Activated naive CD8-positive, alpha-beta T cell treated with anti-CD3 and anti-CD28 coated beads, Interleukin-2, amount 10 ng/mL, durations not matched to agents 7 days and 5 days (primary cell): ENCODE measurements around the gene MIB2. TPM values are rescaled to one million over a fixed set of nuclear protein-coding genes. Genes with fewer than 3 reads are reported as not detected.

ENCODE experiments used
- ATAC-seq: fragments of 150-1000 bp; cut with Tn5 transposase; one replicate; pipeline ENCODE4 v1.10.0; 2021; ENCODE audit warnings: low read depth, moderate library complexity
- POLR2A ChIA-PET: fragments of 350-600 bp; sonication (Branson Sonifier 250); formaldehyde crosslinking; loops from one replicate; lab custom pipeline; 2021; ENCODE audit warnings: antibody characterized with exemption; lab: Charles Lee
- DNase-seq: peaks from one replicate; pipeline ENCODE4 v3.0.0; 2021
- H3K27ac Mint-ChIP-seq: one replicate; pipeline ENCODE4 v1.8.0; 2022; ENCODE audit warnings: mild to moderate bottlenecking, mixed read lengths
- H3K27me3 Mint-ChIP-seq: one replicate; pipeline ENCODE4 v1.8.0; 2022; ENCODE audit warnings: mild to moderate bottlenecking, moderate library complexity, mixed read lengths
- H3K36me3 Mint-ChIP-seq: one replicate; pipeline ENCODE4 v1.8.0; 2021; ENCODE audit warnings: mild to moderate bottlenecking, mixed read lengths
- H3K4me1 Mint-ChIP-seq: one replicate; pipeline ENCODE4 v1.8.0; 2021; ENCODE audit warnings: mixed read lengths
- H3K4me3 Mint-ChIP-seq: one replicate; pipeline ENCODE4 v1.8.0; 2022; ENCODE audit warnings: mild to moderate bottlenecking, moderate library complexity, mixed read lengths
- H3K9me3 Mint-ChIP-seq: one replicate; pipeline ENCODE4 v1.8.0; 2021; ENCODE audit warnings: mixed read lengths
- total RNA-seq, 2 experiments: library from RNA; stranded (reverse); gene quantifications; one replicate each; pipeline ENCODE4 v1.2.3, GENCODE V29; 2021

The MIB2 gene
- total RNA-seq, 2 experiments from 2014 or later: 72.6 to 75.2 TPM

DNA sequence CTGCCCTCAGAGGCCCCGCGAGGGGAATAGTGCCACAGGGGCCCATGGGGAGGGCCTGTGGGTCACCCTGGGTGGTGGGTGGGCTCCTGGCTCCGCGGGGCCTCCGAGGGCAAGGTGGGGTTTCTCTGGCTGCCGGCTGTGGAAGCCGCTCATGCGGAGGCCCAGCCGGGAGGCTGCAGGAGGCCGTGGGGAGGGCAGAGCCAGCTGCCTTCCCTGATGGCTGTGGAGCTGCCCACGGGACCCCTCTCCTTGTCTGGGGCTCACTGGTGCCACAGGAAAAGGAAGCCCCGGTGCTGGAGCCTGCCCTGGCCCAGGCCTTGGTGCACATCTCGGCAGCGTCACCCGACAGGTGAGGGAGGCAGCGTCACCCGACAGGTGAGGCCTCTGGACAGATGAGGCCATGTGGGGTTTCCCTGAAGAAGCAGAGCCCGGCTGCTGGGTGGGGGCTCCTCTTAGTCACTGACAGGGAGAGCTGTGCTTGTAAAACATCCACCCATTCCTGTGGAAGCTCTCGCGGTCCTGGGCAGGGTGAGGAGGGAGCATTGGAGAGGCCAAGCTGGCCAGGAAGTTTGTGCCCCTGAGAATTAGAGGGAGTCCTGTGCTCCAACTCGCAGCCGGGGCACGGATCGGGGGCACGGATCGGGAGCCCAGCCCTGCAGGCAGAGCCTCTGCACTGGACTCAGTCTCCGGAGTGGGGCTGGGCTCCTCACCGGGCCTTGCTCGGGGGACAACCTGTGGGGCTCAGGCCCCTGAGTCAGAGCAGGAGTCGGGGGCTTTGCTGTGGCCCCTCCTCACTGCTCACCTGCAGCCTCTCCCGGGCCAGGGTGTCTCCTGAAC, 6.1 kb downstream of the MIB2 start:
- H3K36me3 Mint-ChIP-seq: no peaks in the 10 kb centered on the region
- POLR2A ChIA-PET: interaction anchor here (1.1 kb wide), 2 partner anchors 9 to 669 kb away, joined by 3 to 4 read pairs; no protein-coding TSS in a partner anchor

DNA sequence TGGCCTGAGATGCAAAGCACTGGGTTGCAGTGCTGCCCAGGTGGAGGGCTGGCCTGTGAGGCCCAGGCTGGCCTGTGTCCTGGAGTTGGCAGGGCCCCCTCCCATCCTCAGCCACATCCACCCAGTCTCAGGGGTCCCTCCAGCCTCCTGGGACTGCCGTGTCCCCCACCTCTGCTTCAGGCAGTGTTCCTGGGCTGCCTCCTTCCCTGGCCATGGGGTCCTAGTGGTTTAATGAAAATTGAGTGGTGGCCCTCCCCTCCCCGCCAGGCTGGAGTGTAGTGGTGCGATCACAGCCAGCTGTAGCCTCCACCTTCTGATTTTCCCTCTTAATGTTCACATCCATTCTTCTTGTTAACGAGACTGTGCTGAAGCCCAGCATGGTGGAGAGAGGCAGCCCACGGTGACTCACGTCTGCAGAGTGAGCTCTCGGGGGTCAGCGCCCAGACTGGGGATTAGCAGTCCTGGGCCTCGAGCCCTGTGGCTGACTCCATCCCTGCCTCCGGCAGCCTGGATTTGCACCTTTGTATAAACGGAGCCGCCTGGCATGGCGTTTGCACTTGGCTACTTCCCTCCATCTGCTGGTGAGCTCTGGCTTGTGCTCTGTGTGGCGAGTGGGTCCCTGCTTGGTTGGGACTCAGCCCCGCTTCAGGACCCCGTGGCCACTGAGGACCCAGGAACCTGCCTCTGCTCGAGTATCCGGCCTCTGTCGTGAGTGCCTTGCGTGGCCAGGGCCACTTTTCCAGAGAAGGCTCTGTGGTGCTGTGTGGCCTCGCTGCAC, 6.9 kb downstream of the MIB2 start:
- Mint-ChIP-seq H3K27ac (peak overlapping the region; percentile 25), H3K4me3 (no peak overlapping the region), H3K27me3 (no peaks in the 10 kb centered on the region), H3K4me1 (peaks cover 4% of the 10 kb centered on the region), H3K36me3 (no peaks in the 10 kb centered on the region), H3K9me3 (no peaks in the 10 kb centered on the region)
- ATAC-seq (no peak), DNase-seq (no peak)
- POLR2A ChIA-PET: interaction anchor here (1.1 kb wide), 1 partner anchor 8 kb away, joined by 3 read pairs; no protein-coding TSS in a partner anchor

More for the DNA sequence above, 6.1 kb downstream of the MIB2 start:
- no peak overlapping the region for H3K4me3 Mint-ChIP-seq
- no peak for ATAC-seq
- H3K27ac Mint-ChIP-seq: no peak overlapping the region
- H3K27me3 Mint-ChIP-seq: no peaks in the 10 kb centered on the region
- no peak for DNase-seq
- no peaks in the 10 kb centered on the region for H3K9me3 Mint-ChIP-seq
- H3K4me1 Mint-ChIP-seq: peaks cover 6% of the 10 kb centered on the region

DNA sequence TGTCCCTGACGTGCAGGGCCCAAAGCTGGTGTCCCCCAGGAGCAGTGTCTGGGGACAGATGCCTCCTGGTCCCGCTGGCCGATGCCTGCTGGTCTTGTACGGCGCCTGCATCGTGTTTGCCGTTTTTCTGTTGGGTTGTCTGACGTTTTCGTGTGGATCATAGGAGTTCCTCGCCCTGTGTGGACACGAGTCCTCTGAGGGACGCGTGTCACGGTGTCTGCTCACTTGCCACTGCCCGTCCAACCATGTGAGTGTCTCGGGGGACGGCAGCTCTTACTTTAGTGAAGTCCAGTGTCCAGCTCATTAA, 7.4 kb downstream of the MIB2 start:
- DNase-seq (no peak), ATAC-seq (no peak)
- Mint-ChIP-seq H3K9me3 (no peaks in the 10 kb centered on the region), H3K27me3 (no peaks in the 10 kb centered on the region), H3K36me3 (no peaks in the 10 kb centered on the region), H3K4me1 (no peaks in the 10 kb centered on the region), H3K27ac (no peak overlapping the region), H3K4me3 (no peak overlapping the region)
- POLR2A ChIA-PET: no interaction called here

DNA sequence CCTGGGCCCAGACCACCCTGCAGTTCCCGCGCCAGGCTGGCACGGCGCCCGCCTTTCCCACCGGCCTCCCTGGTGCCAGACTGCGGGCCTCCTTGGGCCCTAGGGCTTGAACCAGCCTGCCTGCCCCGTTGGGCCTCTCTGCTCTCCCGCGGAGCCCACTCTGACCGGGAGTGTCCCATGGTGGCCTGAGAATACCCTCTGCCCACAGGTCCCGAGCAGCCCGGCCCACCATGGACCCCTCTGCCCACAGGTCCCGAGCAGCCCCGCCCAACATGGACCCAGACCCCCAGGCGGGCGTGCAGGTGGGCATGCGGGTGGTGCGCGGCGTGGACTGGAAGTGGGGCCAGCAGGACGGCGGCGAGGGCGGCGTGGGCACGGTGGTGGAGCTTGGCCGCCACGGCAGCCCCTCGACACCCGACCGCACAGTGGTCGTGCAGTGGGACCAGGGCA, 7.9 kb downstream of the MIB2 start:
- DNase-seq (no peak), ATAC-seq (no peak)
- Mint-ChIP-seq H3K27me3 (no peaks in the 10 kb centered on the region), H3K27ac (no peak overlapping the region), H3K9me3 (no peaks in the 10 kb centered on the region), H3K36me3 (no peaks in the 10 kb centered on the region), H3K4me3 (no peak overlapping the region), H3K4me1 (no peaks in the 10 kb centered on the region)
- POLR2A ChIA-PET: no interaction called here

DNA sequence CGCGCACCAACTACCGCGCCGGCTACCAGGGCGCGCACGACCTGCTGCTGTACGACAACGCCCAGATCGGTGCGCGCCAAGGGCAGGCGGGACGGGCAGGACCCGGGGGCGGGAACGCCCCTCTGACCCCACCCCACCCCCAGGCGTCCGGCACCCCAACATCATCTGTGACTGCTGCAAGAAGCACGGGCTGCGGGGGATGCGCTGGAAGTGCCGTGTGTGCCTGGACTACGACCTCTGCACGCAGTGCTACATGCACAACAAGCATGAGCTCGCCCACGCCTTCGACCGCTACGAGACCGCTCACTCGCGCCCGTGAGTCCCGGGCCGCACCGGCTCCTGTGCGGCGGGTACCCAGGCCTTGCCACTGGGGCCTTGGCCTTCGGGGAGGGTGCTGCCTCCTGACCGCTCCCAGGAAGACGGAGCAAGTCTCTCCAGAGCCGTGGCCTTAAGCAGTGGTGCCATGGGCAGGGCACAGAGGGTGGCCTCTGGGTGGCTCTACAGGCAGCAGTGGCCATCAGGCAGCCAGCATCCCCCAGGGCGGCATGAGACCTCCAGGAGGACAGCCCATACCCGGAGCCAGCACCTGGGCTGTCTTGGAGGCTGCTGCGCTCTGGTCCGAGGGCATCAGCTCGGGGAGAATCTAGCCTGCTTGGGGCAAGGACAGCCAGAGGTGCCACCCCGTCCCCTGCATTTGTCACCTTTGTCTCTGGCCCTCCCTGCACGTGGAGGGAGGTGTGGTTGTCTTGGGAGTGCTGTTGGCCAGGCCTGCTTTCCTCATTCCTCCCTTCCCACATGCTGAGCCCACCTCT, 8.5 kb downstream of the MIB2 start:
- H3K9me3 Mint-ChIP-seq: no peaks in the 10 kb centered on the region
- no peak for DNase-seq
- POLR2A ChIA-PET: interaction anchor here (0.9 to 1.0 kb wide), 2 partner anchors 8 to 10 kb away, joined by 3 read pairs; partner anchors contain the start of gene MIB2

DNA sequence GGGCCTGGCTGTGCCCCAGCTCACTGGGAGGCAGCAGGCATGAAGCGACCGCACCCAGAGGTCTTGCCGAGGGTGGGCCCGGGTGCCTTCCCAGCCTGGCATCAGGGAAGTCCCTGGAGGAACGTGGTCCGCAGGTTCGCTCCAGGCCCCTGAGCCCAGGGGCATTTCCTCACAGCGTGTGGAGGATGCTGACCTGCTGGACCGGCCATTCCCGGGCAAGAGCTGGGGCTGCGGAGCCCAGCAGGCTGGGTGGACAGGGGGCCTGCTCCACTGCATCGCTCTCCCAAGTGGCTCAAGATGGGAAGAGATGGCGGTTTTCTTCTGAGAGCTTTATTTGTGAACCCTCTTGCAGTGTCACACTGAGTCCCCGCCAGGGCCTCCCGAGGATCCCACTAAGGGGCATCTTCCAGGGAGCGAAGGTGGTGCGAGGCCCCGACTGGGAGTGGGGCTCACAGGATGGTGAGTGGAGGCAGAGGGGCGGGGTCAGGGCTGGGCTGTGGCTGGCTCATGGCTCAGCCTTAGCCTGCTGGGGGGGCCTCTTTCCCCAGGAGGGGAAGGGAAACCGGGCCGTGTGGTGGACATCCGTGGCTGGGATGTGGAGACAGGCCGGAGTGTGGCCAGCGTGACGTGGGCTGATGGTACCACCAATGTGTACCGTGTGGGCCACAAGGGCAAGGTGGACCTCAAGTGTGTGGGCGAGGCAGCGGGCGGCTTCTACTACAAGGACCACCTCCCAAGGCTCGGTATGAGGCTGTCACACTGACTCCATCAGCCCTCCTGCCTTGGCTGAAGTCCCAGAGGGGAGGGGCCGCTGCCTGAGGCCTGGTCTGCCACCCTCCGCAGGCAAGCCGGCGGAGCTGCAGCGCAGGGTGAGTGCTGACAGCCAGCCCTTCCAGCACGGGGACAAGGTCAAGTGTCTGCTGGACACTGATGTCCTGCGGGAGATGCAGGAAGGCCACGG, 9.4 kb downstream of the MIB2 start:
- DNase-seq (no peak), ATAC-seq (no peak)
- H3K27me3 Mint-ChIP-seq: no peaks in the 10 kb centered on the region
- H3K27ac Mint-ChIP-seq: no peak overlapping the region
- H3K36me3 Mint-ChIP-seq: no peaks in the 10 kb centered on the region
- H3K9me3 Mint-ChIP-seq: no peaks in the 10 kb centered on the region
- no peak overlapping the region for H3K4me3 Mint-ChIP-seq
- H3K4me1 Mint-ChIP-seq: no peaks in the 10 kb centered on the region
- POLR2A ChIA-PET: interaction anchor here (0.9 to 2.3 kb wide), 3 partner anchors 9 to 11 kb away, joined by 3 to 11 read pairs (median 3); partner anchors contain the start of gene MIB2

More for the DNA sequence above, 8.5 kb downstream of the MIB2 start:
- H3K27me3 Mint-ChIP-seq: no peaks in the 10 kb centered on the region
- no peak overlapping the region for H3K4me3 Mint-ChIP-seq
- no peaks in the 10 kb centered on the region for H3K4me1 Mint-ChIP-seq
- H3K27ac Mint-ChIP-seq: no peak overlapping the region
- ATAC-seq: no peak
- H3K36me3 Mint-ChIP-seq: no peaks in the 10 kb centered on the region

DNA sequence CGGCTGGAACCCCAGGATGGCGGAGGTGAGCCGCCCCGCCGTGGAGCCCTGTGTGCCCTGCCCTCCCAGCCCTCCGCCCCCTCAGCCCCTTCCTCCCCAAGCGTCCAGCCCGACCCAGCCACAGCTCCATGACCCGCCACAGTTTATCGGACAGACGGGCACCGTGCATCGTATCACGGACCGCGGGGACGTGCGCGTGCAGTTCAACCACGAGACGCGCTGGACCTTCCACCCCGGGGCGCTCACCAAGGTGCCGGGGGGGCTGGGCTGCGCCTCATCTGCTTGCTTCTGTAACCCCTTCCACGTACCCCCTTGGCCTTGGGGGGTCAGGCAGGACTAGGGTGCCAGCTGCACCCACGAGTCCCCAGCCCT, 10.1 kb downstream of the MIB2 start:
- DNase-seq (no peak), ATAC-seq (no peak)
- H3K27ac Mint-ChIP-seq: no peak overlapping the region
- H3K27me3 Mint-ChIP-seq: peaks cover 2% of the 10 kb centered on the region
- no peaks in the 10 kb centered on the region for H3K9me3 Mint-ChIP-seq
- no peak overlapping the region for H3K4me3 Mint-ChIP-seq
- POLR2A ChIA-PET: interaction anchor here (0.7 to 2.3 kb wide), 2 partner anchors 10 to 22 kb away, joined by 5 to 11 read pairs; partner anchors contain the start of gene MIB2
- H3K4me1 Mint-ChIP-seq: peaks cover 2% of the 10 kb centered on the region
- peaks cover 2% of the 10 kb centered on the region for H3K36me3 Mint-ChIP-seq

DNA sequence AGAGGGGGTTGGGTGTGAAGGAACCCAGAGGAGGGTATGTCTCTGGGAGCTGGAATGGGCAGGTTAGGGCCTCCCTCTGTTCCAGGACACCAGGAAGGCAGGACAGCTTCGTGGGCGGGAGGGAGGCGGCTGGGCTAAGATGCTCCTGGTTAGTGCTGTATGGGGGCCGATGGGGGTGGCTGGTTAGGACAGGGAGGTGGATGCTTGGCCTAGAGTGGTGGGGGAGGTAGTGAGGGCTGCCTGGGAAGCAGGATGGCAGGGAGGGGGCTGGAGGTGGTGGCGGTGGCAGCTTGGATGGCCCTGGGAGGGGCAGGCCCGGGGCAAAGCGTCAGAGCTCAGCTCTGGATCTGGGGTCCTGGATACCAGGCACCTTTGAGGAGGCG, 10.5 kb downstream of the MIB2 start:
- no peak for DNase-seq
- Mint-ChIP-seq H3K4me3 (no peak overlapping the region), H3K4me1 (peaks cover 2% of the 10 kb centered on the region), H3K36me3 (peaks cover 2% of the 10 kb centered on the region), H3K9me3 (no peaks in the 10 kb centered on the region), H3K27me3 (peaks cover 2% of the 10 kb centered on the region), H3K27ac (no peak overlapping the region)
- ATAC-seq: no peak
- POLR2A ChIA-PET: interaction anchor here (0.6 to 2.3 kb wide), 4 partner anchors 10 to 141 kb away, joined by 3 to 11 read pairs (median 5); partner anchors contain the start of gene MIB2

DNA sequence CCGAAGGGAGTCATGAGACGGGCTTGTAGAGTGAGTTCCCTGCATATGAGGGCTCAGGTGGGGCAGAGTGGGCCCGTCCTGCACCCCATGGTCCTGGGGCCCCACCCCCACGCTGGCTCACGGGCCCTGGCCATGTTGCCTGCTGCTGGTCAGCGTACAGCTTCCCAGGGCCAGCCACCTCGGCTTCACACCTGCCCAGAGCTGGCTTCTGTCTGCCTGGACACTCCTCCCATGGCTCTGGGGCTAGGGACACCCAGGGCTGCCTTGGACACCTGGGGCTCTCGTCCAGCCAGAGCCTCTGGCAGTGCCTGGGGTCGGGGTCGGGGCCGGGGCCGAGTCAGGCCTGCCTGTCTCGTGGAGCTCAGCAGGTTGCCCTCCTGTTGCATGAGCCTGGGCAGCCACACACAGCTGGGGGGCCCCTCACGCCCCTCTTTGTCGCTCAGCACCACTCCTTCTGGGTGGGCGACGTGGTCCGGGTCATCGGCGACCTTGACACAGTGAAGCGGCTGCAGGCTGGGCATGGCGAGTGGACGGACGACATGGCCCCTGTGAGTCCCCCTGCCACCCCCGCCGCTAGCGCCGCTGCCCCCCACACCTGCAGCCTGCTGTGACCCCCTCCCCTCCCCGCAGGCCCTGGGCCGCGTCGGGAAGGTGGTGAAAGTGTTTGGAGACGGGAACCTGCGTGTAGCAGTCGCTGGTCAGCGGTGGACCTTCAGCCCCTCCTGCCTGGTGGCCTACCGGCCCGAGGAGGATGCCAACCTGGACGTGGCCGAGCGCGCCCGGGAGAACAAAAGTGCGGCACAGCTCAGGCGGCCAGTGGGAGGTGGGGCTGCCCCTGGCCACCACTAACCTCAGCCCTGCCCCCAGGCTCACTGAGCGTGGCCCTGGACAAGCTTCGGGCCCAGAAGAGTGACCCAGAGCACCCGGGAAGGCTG, 11.2 kb downstream of the MIB2 start:
- Mint-ChIP-seq H3K27me3 (peaks cover 6% of the 10 kb centered on the region), H3K36me3 (peaks cover 2% of the 10 kb centered on the region), H3K27ac (no peak overlapping the region), H3K4me1 (peaks cover 2% of the 10 kb centered on the region), H3K4me3 (no peak overlapping the region), H3K9me3 (no peaks in the 10 kb centered on the region)
- ATAC-seq: no peak
- POLR2A ChIA-PET: interaction anchor here (0.6 to 2.3 kb wide), 4 partner anchors 11 to 140 kb away, joined by 3 to 11 read pairs (median 5); partner anchors contain the start of gene MIB2
- DNase-seq: peak; percentile 36

DNA sequence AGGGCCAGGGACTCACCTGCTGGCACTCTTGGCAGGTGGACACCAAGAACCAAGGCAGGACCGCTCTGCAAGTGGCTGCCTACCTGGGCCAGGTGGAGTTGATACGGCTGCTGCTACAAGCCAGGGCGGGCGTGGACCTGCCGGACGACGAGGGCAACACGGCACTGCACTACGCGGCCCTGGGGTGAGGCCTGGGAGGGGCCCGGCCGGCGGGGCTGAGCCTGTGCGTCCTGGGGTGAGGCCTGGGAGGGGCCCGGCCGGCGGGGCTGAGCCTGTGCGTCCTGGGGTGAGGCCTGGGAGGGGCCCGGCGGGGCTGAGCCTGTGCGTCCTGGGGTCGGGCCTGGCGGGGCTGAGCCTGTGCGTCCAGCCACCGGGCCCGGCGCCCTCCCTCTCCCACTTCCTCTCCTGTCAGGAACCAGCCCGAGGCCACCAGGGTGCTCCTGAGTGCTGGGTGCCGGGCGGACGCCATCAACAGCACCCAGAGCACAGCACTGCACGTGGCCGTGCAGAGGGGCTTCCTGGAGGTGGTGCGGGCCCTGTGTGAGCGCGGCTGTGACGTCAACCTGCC, 12.0 kb downstream of the MIB2 start:
- Mint-ChIP-seq H3K27me3 (peaks cover 7% of the 10 kb centered on the region), H3K4me1 (peaks cover 2% of the 10 kb centered on the region), H3K36me3 (peaks cover 2% of the 10 kb centered on the region), H3K9me3 (no peaks in the 10 kb centered on the region), H3K27ac (no peak overlapping the region), H3K4me3 (no peak overlapping the region)
- POLR2A ChIA-PET: interaction anchor here (2.3 to 4.5 kb wide), 2 partner anchors 12 kb away, joined by 11 to 76 read pairs; partner anchors contain the start of gene MIB2
- DNase-seq (peak; percentile 39), ATAC-seq (no peak)
